T-cell (primary cell): ENCODE measurements around the gene CD93. TPM values are rescaled to one million over a fixed set of nuclear protein-coding genes. Genes with fewer than 3 reads are reported as not detected.
A peak's percentile ranks its signal among the peaks of the same experiment; 100 is the strongest.

Experiments
- ATAC-seq, 4 experiments: fragments of 200-7000 bp in 3 of 4; fragments of 150-1000 bp in 1 of 4; cut with Tn5 transposase; replicated peaks in 1 of 4; 1 replicate in 3 of 4; 2 replicates in 1 of 4; pipeline ENCODE4 v1.10.0; 2021; ENCODE audit warnings: moderate library complexity in 3 of 4, mild to moderate bottlenecking in 2 of 4, moderate number of reproducible peaks in 1 of 4
- CTCF ChIA-PET, 2 donors: fragments of 300-600 bp; sonication (Branson Sonifier 250); formaldehyde crosslinking; loops; one replicate each; lab custom pipeline; 2022; ENCODE audit warnings: antibody characterized with exemption in 2 of 2; lab: Charles Lee
- POLR2A ChIA-PET, 2 donors: fragments of 300-600 bp; sonication (Branson Sonifier 250); formaldehyde crosslinking; loops; one replicate each; lab custom pipeline; 2022; ENCODE audit warnings: antibody characterized with exemption in 2 of 2; lab: Charles Lee
- DNase-seq, 35 experiments: peaks; one replicate each; pipeline versions ENCODE4 v3.0.0 to v3.0.0-alpha.2; 2013 to 2023
- H3K27ac ChIP-seq: one replicate; pipeline ENCODE4 v1.5.1; 2013; ENCODE audit warnings: low read length
- H3K27me3 ChIP-seq, 2 experiments: replicated peaks in 1 of 2; 1 replicate in 1 of 2; 2 replicates in 1 of 2; pipeline versions ENCODE4 v1.6.1 to v1.7.0; 2013; ENCODE audit warnings: low read length in 1 of 2, mixed read lengths in 1 of 2; ENCODE audit not compliant: control insufficient read depth in 2 of 2, insufficient read depth in 2 of 2; ENCODE audit errors: extremely low read depth in 1 of 2
- H3K36me3 ChIP-seq, 2 donors: 1 replicate in 1 of 2; 2 replicates in 1 of 2; pipeline versions ENCODE4 v1.6.1 to v1.7.0; 2013; ENCODE audit warnings: low read length in 1 of 2; ENCODE audit not compliant: control insufficient read depth in 2 of 2, insufficient read depth in 1 of 2; ENCODE audit errors: extremely low read depth in 1 of 2
- H3K4me1 ChIP-seq, 2 experiments: 1 replicate in 1 of 2; 2 replicates in 1 of 2; pipeline versions ENCODE4 v1.6.1 to v1.7.0; 2013; ENCODE audit warnings: low read length in 2 of 2, mixed read lengths in 1 of 2; ENCODE audit not compliant: insufficient read depth in 2 of 2, control insufficient read depth in 1 of 2; ENCODE audit errors: extremely low read depth in 1 of 2
- H3K4me3 ChIP-seq, 2 donors: 1 replicate in 1 of 2; 2 replicates in 1 of 2; pipeline versions ENCODE4 v1.5.1 to v1.7.0; 2013; ENCODE audit warnings: mild to moderate bottlenecking in 2 of 2, low read length in 1 of 2, moderate library complexity in 1 of 2; ENCODE audit not compliant: control insufficient read depth in 1 of 2; ENCODE audit errors: extremely low read depth in 1 of 2
- H3K9me3 ChIP-seq: 2 replicates; pipeline ENCODE4 v1.7.0; 2013
- H3K27ac Mint-ChIP-seq, 2 donors: one replicate each; pipeline ENCODE4 v1.8.0; 2020 to 2021; ENCODE audit warnings: mild to moderate bottlenecking in 2 of 2, mixed read lengths in 2 of 2
- H3K27me3 Mint-ChIP-seq, 2 donors: one replicate each; pipeline ENCODE4 v1.8.0; 2021 to 2022; ENCODE audit warnings: mixed read lengths in 2 of 2
- H3K36me3 Mint-ChIP-seq: one replicate; pipeline ENCODE4 v1.8.0; 2021; ENCODE audit warnings: mixed read lengths
- H3K4me1 Mint-ChIP-seq, 3 donors: one replicate each; pipeline ENCODE4 v1.8.0; 2020 to 2022; ENCODE audit warnings: mixed read lengths in 3 of 3, mild to moderate bottlenecking in 1 of 3
- H3K4me3 Mint-ChIP-seq, 3 donors: one replicate each; pipeline ENCODE4 v1.8.0; 2020 to 2022; ENCODE audit warnings: mild to moderate bottlenecking in 3 of 3, mixed read lengths in 3 of 3, moderate library complexity in 3 of 3
- H3K9me3 Mint-ChIP-seq, 3 donors: one replicate each; pipeline ENCODE4 v1.8.0; 2020 to 2022; ENCODE audit warnings: mixed read lengths in 3 of 3
- WGBS: methylation state at CpG from one replicate; pipeline ENCODE4 v1.1.5; 2013; ENCODE audit warnings: missing lambda C conversion rate; ENCODE audit not compliant: insufficient coverage; 5-methylcytosine and 5-hydroxymethylcytosine counted together
- total RNA-seq, 35 experiments: library from RNA in 6 of 35; stranded (reverse) in 6 of 35; fragments of 120-200 nt in 1 of 35; gene quantifications; one replicate each; pipeline versions ENCODE4 v1.2.1 to v1.2.4 and lab custom pipeline; 2013 to 2026

The CD93 gene, protein sequence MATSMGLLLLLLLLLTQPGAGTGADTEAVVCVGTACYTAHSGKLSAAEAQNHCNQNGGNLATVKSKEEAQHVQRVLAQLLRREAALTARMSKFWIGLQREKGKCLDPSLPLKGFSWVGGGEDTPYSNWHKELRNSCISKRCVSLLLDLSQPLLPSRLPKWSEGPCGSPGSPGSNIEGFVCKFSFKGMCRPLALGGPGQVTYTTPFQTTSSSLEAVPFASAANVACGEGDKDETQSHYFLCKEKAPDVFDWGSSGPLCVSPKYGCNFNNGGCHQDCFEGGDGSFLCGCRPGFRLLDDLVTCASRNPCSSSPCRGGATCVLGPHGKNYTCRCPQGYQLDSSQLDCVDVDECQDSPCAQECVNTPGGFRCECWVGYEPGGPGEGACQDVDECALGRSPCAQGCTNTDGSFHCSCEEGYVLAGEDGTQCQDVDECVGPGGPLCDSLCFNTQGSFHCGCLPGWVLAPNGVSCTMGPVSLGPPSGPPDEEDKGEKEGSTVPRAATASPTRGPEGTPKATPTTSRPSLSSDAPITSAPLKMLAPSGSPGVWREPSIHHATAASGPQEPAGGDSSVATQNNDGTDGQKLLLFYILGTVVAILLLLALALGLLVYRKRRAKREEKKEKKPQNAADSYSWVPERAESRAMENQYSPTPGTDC
- total RNA-seq (1 to 10 TPM in 1 of 5 donors, under 1 TPM in 4; 0.38 to 1.9 (median 0.58) TPM), total RNA-seq (lab: John Stamatoyannopoulos, UW) (0.06 to 6.0 (median 1.5) reads per million in 29 experiments)
- 1.8 TPM for total RNA-seq (2013)

DNA sequence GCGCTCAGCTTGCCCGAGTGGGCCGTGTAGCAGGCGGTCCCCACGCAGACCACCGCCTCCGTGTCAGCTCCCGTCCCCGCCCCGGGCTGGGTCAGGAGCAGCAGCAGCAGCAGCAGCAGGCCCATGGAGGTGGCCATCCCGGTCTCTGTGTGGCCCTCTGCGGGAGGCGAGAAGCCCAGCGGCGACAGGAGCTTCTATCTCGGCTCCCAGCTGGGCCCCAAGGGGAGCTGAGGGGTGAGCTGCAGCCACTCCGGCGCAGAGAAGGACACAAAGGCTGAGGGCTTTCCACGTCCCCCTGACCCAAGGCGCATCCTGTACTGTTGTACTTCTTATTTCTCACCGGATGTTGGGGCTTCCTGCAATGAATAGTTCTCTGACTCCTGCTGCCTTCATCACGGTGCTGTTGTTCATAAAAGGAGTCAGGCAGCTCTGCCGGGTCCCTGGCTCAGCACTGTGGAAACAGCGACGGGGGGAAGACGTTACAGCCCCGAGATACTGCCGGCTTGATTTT lies at the start of gene CD93:
TSS of gene CD93 (minus strand) at position 269 of the 511 bp plus-strand sequence. CDS start at position 137, 132 bp downstream.
- peaks cover 10 to 22% (median 13%) of the 10 kb centered on the region in 3 donors for H3K4me1 Mint-ChIP-seq
- peaks cover 22 to 48% of the 10 kb centered on the region in 2 experiments for H3K4me1 ChIP-seq
- POLR2A ChIA-PET: no interaction called here
- peaks cover 0 to 11% of the 10 kb centered on the region in 2 experiments for H3K27me3 ChIP-seq
- H3K27me3 Mint-ChIP-seq: peaks cover 0 to 4% of the 10 kb centered on the region in 2 donors
- no peaks in the 10 kb centered on the region for H3K9me3 ChIP-seq
- ATAC-seq (peak; percentile 38 to 79 (median 64)), DNase-seq (peak in 6 of 35 experiments; percentile 1 to 47 (median 10))
- H3K27ac Mint-ChIP-seq: peak within 1 kb of the TSS; percentile 65 to 85
- WGBS: 22% methylated on average over 25 of the region's 28 CpGs
- H3K27ac ChIP-seq: peak within 1 kb of the TSS; percentile 14
- no peaks in the 10 kb centered on the region for H3K36me3 Mint-ChIP-seq
- CTCF ChIA-PET: no interaction called here
- peak within 1 kb of the TSS; percentile 48 to 68 (median 65) for H3K4me3 Mint-ChIP-seq
- H3K9me3 Mint-ChIP-seq: no peaks in the 10 kb centered on the region
- H3K4me3 ChIP-seq: peak within 1 kb of the TSS; percentile 26 to 77
- H3K36me3 ChIP-seq: peaks cover 0 to 2% of the 10 kb centered on the region in 2 donors

DNA sequence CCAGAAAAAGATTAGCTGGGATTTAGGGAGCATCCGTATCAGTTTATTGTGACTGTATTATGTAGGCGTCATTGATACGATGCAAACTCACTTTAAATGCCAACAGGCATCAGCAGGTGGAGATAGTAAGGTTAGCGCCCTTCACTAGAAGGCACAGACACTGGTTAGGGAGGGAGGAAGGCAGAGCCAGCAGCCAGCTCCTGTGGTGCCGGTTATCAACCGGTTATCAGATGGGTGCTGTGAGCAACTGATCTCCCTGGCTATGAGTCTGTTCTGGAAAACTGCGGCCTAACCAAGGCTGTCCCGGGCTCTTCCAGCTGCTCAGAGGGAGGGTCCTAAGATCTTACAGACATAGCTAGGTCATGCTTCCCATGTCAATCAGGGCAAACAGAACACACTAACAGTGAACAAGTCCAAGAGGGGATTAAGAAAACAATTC lies 47.5 kb upstream of the CD93 start:
- H3K9me3 Mint-ChIP-seq: no peaks in the 10 kb centered on the region
- CTCF ChIA-PET: no interaction called here
- H3K4me1 Mint-ChIP-seq: no peaks in the 10 kb centered on the region
- Histone ChIP-seq H3K27me3 (peaks cover 0 to 2% of the 10 kb centered on the region in 2 experiments), H3K27ac (no peak overlapping the region), H3K9me3 (no peaks in the 10 kb centered on the region), H3K36me3 (no peaks in the 10 kb centered on the region), H3K4me3 (no peak overlapping the region), H3K4me1 (peaks cover 2 to 5% of the 10 kb centered on the region in 2 experiments)
- H3K27me3 Mint-ChIP-seq: peaks cover 0 to 3% of the 10 kb centered on the region in 2 donors
- DNase-seq: no peak
- no peak overlapping the region for H3K4me3 Mint-ChIP-seq
- H3K36me3 Mint-ChIP-seq: no peaks in the 10 kb centered on the region
- no peak for ATAC-seq
- 92% methylated on average over 6 of the region's 8 CpGs for WGBS
- POLR2A ChIA-PET: no interaction called here
- H3K27ac Mint-ChIP-seq: no peak overlapping the region

DNA sequence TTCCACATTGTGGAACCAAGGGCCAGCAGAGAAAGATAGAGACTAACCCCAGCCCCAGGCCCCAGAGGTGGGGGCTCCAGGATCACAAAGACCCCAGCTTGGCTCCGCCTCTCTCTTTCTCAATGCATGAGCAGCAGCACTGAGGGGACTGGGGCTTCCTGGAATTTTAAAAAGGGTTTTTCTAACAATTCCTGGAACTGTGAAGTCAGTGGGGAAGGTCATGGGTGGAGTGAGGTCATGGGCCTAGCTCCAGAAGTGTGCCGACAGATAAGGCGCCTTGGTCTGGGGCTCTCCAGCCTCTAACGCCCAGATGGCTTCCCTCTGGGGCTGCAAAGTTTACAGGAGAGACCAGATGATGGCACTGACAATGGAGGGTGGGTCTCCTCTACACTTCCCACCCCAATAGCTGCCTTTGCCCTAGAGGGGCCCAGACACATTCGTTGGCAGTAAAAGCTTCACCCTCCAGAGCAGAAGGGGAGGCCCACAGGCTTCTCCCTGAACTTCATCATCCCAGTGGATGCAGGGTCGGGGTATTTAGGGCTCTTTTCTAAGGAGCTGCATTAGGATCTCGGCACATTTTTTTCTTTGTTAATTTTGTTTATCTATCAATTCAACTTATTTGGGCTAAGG lies 46.9 kb upstream of the CD93 start:
- Histone ChIP-seq H3K36me3 (no peaks in the 10 kb centered on the region), H3K9me3 (no peaks in the 10 kb centered on the region), H3K27me3 (peaks cover 0 to 2% of the 10 kb centered on the region in 2 experiments), H3K4me3 (no peak overlapping the region), H3K4me1 (peaks cover 2 to 10% of the 10 kb centered on the region in 2 experiments), H3K27ac (no peak overlapping the region)
- Mint-ChIP-seq H3K4me3 (no peak overlapping the region), H3K36me3 (no peaks in the 10 kb centered on the region), H3K4me1 (no peaks in the 10 kb centered on the region), H3K27me3 (peaks cover 0 to 3% of the 10 kb centered on the region in 2 donors), H3K9me3 (no peaks in the 10 kb centered on the region), H3K27ac (no peak overlapping the region)
- ChIA-PET POLR2A (interaction anchor here in 1 of 2 donors (0.6 kb wide), 1 partner anchor 38 kb away, joined by 3 read pairs; no protein-coding TSS in a partner anchor), CTCF (no interaction called here)
- ATAC-seq: no peak
- no CpG with 5 or more reads among the region's 7 CpGs for WGBS
- no peak for DNase-seq

DNA sequence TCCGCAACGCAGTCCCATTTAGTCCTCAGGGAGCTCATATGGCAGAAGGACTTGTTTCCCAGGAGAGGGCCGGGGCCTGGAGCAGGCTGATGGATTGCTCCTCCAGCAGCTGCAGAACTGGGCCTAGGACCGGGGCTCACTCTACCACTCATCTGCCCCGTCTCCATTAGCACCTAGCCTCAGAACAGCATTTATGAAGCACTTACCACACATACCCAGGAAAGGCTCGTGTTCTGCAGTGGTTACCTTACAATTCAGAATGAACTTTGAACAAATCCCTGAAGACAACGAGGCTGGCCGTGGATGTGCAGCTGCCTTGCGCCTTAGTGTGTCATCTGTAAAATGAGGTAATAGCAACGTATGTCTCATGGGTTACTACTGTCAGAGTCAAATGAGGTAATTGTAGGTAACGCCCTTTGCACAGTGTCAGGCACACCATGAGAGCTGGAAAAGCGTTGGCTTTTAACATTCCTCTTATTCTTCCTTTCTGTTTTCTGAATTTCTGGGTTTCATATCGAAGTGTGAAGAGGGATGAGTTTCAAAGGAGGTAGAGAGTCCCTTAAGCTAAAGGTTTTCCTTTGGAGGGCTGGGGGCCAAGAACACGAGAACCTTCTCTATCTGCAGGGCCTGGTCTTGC lies 46.3 kb upstream of the CD93 start:
- Mint-ChIP-seq H3K27ac (no peak overlapping the region), H3K36me3 (no peaks in the 10 kb centered on the region), H3K9me3 (no peaks in the 10 kb centered on the region), H3K4me3 (no peak overlapping the region), H3K4me1 (no peaks in the 10 kb centered on the region), H3K27me3 (peaks cover 0 to 3% of the 10 kb centered on the region in 2 donors)
- H3K27ac ChIP-seq: no peak overlapping the region
- ATAC-seq (no peak), DNase-seq (no peak)
- ChIA-PET CTCF (no interaction called here), POLR2A (interaction anchor here in 1 of 2 donors (0.6 kb wide), 1 partner anchor 38 kb away, joined by 3 read pairs; no protein-coding TSS in a partner anchor)
- no peaks in the 10 kb centered on the region for H3K9me3 ChIP-seq
- WGBS: 92% methylated on average over 8 of the region's 14 CpGs
- no peak overlapping the region for H3K4me3 ChIP-seq
- peaks cover 0 to 1% of the 10 kb centered on the region in 2 experiments for H3K27me3 ChIP-seq
- H3K4me1 ChIP-seq: peaks cover 2 to 16% of the 10 kb centered on the region in 2 experiments
- no peaks in the 10 kb centered on the region for H3K36me3 ChIP-seq

DNA sequence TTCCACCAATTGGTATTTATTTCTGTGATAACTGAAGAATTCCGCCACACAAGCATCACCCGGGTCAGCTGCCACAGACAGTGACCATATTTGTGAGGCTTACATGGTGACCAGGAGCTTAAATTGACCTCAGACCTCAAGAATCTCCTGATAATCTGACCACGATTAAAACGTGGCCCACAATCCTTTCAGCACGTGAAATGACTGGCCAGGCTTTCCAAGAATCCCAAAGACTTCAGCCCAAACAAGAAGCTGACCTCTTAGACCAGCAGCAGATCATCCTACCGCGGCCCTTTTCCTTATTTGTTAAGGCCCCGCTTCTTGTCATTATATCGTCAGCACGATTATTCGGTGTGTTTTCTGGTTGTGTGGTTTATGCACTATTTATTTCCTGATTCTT lies 45.6 kb upstream of the CD93 start:
- Mint-ChIP-seq H3K27me3 (peaks cover 0 to 3% of the 10 kb centered on the region in 2 donors), H3K4me1 (no peaks in the 10 kb centered on the region), H3K9me3 (no peaks in the 10 kb centered on the region), H3K36me3 (no peaks in the 10 kb centered on the region), H3K27ac (no peak overlapping the region), H3K4me3 (no peak overlapping the region)
- H3K27me3 ChIP-seq: no peaks in the 10 kb centered on the region
- no peaks in the 10 kb centered on the region for H3K36me3 ChIP-seq
- peaks cover 2 to 17% of the 10 kb centered on the region in 2 experiments for H3K4me1 ChIP-seq
- DNase-seq: no peak
- 63% methylated on average over 5 of the region's 11 CpGs for WGBS
- ATAC-seq: no peak
- no peak overlapping the region for H3K27ac ChIP-seq
- CTCF ChIA-PET: no interaction called here
- H3K9me3 ChIP-seq: no peaks in the 10 kb centered on the region
- H3K4me3 ChIP-seq: no peak overlapping the region
- POLR2A ChIA-PET: no interaction called here
